Duodenal mucosa (tissue), 2 donors: ENCODE results near the gene MOSPD2.

Source experiments
- H3K27ac ChIP-seq: one replicate; pipeline ENCODE4 v1.7.0; 2013; ENCODE audit warnings: low read depth, low read length
- H3K27me3 ChIP-seq, 2 donors: one replicate each; pipeline ENCODE4 v1.7.0; 2013; ENCODE audit warnings: low read length in 2 of 2, control low read depth in 1 of 2; ENCODE audit not compliant: insufficient read depth in 2 of 2, control insufficient read depth in 1 of 2
- H3K36me3 ChIP-seq, 2 donors: one replicate each; pipeline ENCODE4 v1.7.0; 2013; ENCODE audit warnings: low read length in 2 of 2, control low read depth in 1 of 2; ENCODE audit not compliant: insufficient read depth in 2 of 2, control insufficient read depth in 1 of 2
- H3K4me1 ChIP-seq, 2 donors: one replicate each; pipeline ENCODE4 v1.7.0; 2013; ENCODE audit warnings: low read length in 2 of 2, control low read depth in 1 of 2; ENCODE audit not compliant: insufficient read depth in 2 of 2, control insufficient read depth in 1 of 2
- H3K4me3 ChIP-seq, 2 donors: one replicate each; pipeline ENCODE4 v1.7.0; 2013; ENCODE audit warnings: low read length in 2 of 2, low read depth in 1 of 2
- H3K9ac ChIP-seq, 2 donors: one replicate each; pipeline ENCODE4 v1.7.0; 2013; ENCODE audit warnings: low read length in 2 of 2, low read depth in 1 of 2
- H3K9me3 ChIP-seq, 2 donors: one replicate each; pipeline ENCODE4 v1.7.0; 2013; ENCODE audit warnings: low read length in 2 of 2, control low read depth in 1 of 2; ENCODE audit not compliant: control insufficient read depth in 1 of 2

MOSPD2 gene

DNA sequence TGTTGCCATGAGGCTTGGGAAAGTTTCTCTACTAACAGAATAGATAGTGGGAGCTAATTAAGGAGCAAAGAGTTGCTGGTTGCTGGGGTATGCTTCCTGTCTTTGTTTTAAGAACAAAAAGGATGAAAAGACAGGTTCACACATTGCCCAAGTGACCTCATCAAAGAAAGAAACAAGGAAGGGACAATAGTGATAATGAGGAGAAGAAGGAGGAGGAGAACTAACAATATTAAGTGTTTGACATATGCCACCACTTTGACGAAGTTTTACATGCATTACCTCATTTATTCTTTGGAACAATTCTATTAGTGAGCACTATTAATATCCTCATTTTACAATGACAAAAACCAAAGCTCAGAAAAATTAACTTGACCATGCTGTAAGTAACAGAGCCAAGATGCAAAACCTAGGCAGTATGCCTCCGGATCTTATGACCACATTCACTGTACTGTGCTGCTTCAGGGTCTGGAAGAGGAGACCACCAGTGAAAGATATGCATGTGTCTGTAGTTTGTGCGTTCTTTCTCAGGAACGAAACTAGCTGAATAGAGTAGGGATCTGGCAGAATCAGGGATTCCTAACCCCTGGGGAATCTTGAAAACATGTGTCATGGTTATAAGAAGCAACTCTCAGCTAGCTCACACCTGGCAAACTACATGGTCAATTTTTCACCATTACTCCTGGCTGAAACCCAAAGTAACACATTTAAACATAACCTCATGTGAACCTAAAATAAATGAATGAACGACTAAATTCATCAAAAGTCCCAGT is 83.8 kb downstream of the MOSPD2 start:
- no peaks in the 10 kb centered on the region for H3K4me1 ChIP-seq
- H3K9ac ChIP-seq, result no peak overlapping the region
- H3K4me3 ChIP-seq, result no peak overlapping the region
- H3K9me3 ChIP-seq, result no peaks in the 10 kb centered on the region
- H3K27me3 ChIP-seq, result no peaks in the 10 kb centered on the region
- no peaks in the 10 kb centered on the region for H3K36me3 ChIP-seq
- H3K27ac ChIP-seq, result no peak overlapping the region

DNA sequence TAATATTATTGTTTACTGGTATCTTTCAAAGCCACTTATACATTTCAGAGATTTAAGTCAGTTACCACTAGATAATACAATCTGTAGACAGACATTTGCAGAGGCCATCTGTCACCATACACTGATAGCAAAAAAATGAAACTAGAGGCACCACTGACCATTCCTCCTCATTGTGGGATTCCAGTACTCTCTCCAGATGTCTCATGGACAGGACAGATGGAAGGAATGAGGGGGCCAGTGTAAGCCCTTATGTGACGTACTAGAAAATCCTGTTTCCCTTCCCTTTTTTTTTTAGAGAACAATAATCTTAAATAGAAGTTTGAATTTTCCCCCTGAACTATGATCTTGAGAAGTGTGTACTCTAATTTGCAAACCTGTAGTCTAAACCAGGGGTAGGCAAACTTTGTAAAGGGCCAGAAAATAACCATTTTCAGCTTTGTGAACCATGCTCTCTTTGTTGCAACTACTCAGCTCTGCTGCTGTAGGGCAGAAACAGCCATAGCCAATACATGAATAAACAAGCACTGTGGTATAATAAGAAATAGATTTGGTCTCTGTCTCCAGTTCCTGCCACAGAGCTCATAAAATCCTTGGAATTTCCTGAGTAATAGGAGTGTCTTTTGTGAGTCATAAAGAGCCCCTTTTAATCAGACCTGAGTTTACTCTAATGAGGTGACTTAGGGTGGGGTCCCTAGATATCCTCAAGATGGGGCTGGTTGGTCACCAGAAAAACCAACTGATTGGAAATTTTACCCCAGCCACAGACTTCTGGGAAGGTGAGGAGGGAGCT is 90.4 kb downstream of the MOSPD2 start:
- H3K9ac ChIP-seq, result no peak overlapping the region
- no peaks in the 10 kb centered on the region for H3K9me3 ChIP-seq
- no peaks in the 10 kb centered on the region for H3K4me1 ChIP-seq
- no peak overlapping the region for H3K4me3 ChIP-seq
- no peaks in the 10 kb centered on the region for H3K27me3 ChIP-seq
- H3K27ac ChIP-seq, result no peak overlapping the region
- H3K36me3 ChIP-seq, result no peaks in the 10 kb centered on the region

DNA sequence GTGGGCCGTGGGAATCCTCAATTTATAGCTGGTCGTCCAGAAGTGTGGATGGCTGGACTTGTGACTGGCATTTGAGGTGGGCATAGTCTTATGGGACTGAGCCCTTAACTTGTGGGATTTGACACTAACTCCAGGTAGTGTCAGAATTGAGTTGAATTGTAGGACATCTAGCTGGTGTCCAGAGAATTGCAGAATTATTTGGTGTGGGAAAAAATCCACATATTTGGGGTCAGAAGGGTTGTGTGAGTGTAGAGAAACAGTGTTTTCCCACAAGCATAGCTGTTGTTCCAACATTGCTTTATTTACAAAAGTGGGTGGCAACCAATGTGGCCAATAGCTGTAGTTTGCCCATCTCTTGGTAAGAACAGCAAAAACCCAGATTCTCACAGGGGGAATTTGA is 91.3 kb downstream of the MOSPD2 start:
- Histone ChIP-seq H3K27me3 (no peaks in the 10 kb centered on the region), H3K4me1 (no peaks in the 10 kb centered on the region), H3K4me3 (no peak overlapping the region), H3K36me3 (no peaks in the 10 kb centered on the region), H3K9ac (no peak overlapping the region), H3K27ac (no peak overlapping the region), H3K9me3 (no peaks in the 10 kb centered on the region)
